BLaER1 (cell line): ENCODE results near the gene ARHGEF33.

ENCODE experiments used
- H3K27ac ChIP-seq: shearing (Covaris generic); formaldehyde crosslinking; 2 replicates; pipeline ENCODE4 v1.8.1; 2022
- H3K27me3 ChIP-seq: shearing (Covaris generic); formaldehyde crosslinking; 2 replicates; pipeline ENCODE4 v1.8.1; 2022
- H3K36me3 ChIP-seq: shearing (Covaris generic); formaldehyde crosslinking; 2 replicates; pipeline ENCODE4 v1.8.1; 2022
- H3K4me1 ChIP-seq: shearing (Covaris generic); formaldehyde crosslinking; 2 replicates; pipeline ENCODE4 v1.8.1; 2022
- H3K4me2 ChIP-seq: shearing (Covaris generic); formaldehyde crosslinking; 2 replicates; pipeline ENCODE4 v1.8.1; 2022
- H3K4me3 ChIP-seq: shearing (Covaris generic); formaldehyde crosslinking; 2 replicates; pipeline ENCODE4 v1.8.1; 2022
- H3K9ac ChIP-seq: shearing (Covaris generic); formaldehyde crosslinking; 2 replicates; pipeline ENCODE4 v1.8.1; 2022
- H3K9me3 ChIP-seq: shearing (Covaris generic); formaldehyde crosslinking; 2 replicates; pipeline ENCODE4 v1.8.1; 2022
- H4K20me1 ChIP-seq: shearing (Covaris generic); formaldehyde crosslinking; 2 replicates; pipeline ENCODE4 v1.8.1; 2022
- Cebpa-rat ChIP-seq: shearing (Covaris generic); IDR thresholded peaks from 2 replicates; pipeline ENCODE4 v1.8.1; 2022

Gene ARHGEF33

DNA sequence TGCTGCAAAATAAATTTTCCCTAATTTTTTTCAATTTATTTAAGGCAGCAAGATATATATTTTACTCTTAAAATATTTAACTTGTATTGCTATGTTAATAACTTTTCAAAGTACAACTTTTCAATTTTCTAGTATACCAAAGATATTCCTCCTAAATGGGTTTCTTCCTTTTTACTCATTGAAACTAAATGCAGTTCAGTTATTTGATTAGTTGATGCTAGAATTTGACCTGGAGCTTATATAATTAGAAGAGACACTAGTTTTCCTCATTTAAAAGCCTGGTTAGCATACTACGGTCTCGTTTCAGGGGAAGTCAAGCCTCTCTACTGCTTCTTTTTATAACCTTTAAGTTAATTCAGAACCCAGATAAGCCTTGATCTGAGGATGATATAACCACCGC is at the start of gene ARHGEF33:
Gene ARHGEF33 (plus strand): TSS at position 301 of the 400 bp plus-strand sequence. CDS start 29,573 bp downstream, outside the sequence.
- H3K36me3 ChIP-seq, result no peaks in the 10 kb centered on the region
- no peaks in the 10 kb centered on the region for H3K4me1 ChIP-seq
- no peak within 1 kb of the TSS for H3K4me2 ChIP-seq
- H3K27me3 ChIP-seq, result no peaks in the 10 kb centered on the region
- H4K20me1 ChIP-seq, result no peaks in the 10 kb centered on the region
- no peak for TF ChIP-seq Cebpa-rat
- H3K4me3 ChIP-seq, result no peak within 1 kb of the TSS
- H3K9me3 ChIP-seq, result 0 out of 2 replicates have a peak, but pooled peaks cover 7% of the 10 kb centered on the region
- H3K9ac ChIP-seq, result no peak within 1 kb of the TSS
- no peak within 1 kb of the TSS for H3K27ac ChIP-seq

- Histone ChIP-seq H3K27me3 (no peaks in the 10 kb centered on the region), H3K4me1 (no peaks in the 10 kb centered on the region), H3K4me3 (no peak overlapping the region), H3K27ac (no peak overlapping the region), H3K9me3 (no peaks in the 10 kb centered on the region), H3K4me2 (no peak overlapping the region), H3K9ac (no peak overlapping the region), H3K36me3 (peaks cover 38% of the 10 kb centered on the region), H4K20me1 (no peaks in the 10 kb centered on the region)
- no peak for TF ChIP-seq Cebpa-rat
Measured at GRCh38 chr2:38850045-38850444, 39.6 kb upstream of the ARHGEF33 start.

- Histone ChIP-seq H3K9ac (no peak overlapping the region), H3K4me3 (no peak overlapping the region), H3K4me1 (no peaks in the 10 kb centered on the region), H3K9me3 (0 out of 2 replicates have a peak, but pooled peaks cover 7% of the 10 kb centered on the region), H3K4me2 (no peak overlapping the region), H3K36me3 (peaks cover 72% of the 10 kb centered on the region), H3K27me3 (no peaks in the 10 kb centered on the region), H3K27ac (no peak overlapping the region), H4K20me1 (no peaks in the 10 kb centered on the region)
- TF ChIP-seq Cebpa-rat, result peak; percentile 64; the same call in 1 of the 2 replicates
Measured at GRCh38 chr2:38856165-38856564, 33.5 kb upstream of the ARHGEF33 start.

- no peaks in the 10 kb centered on the region for H4K20me1 ChIP-seq
- no peak for TF ChIP-seq Cebpa-rat
- no peak overlapping the region for H3K4me2 ChIP-seq
- 0 out of 2 replicates have a peak, but pooled peaks cover 7% of the 10 kb centered on the region for H3K9me3 ChIP-seq
- peaks cover 79% of the 10 kb centered on the region for H3K36me3 ChIP-seq
- H3K9ac ChIP-seq, result no peak overlapping the region
- H3K4me1 ChIP-seq, result no peaks in the 10 kb centered on the region
- H3K4me3 ChIP-seq, result no peak overlapping the region
- no peaks in the 10 kb centered on the region for H3K27me3 ChIP-seq
- H3K27ac ChIP-seq, result no peak overlapping the region
Measured at GRCh38 chr2:38862476-38862875, 27.2 kb upstream of the ARHGEF33 start.

- no peak for TF ChIP-seq Cebpa-rat
- no peak overlapping the region for H3K4me2 ChIP-seq
- H4K20me1 ChIP-seq, result no peaks in the 10 kb centered on the region
- no peaks in the 10 kb centered on the region for H3K4me1 ChIP-seq
- H3K9ac ChIP-seq, result no peak overlapping the region
- no peaks in the 10 kb centered on the region for H3K27me3 ChIP-seq
- no peak overlapping the region for H3K4me3 ChIP-seq
- peaks cover 78% of the 10 kb centered on the region for H3K36me3 ChIP-seq
- no peak overlapping the region for H3K27ac ChIP-seq
- 0 out of 2 replicates have a peak, but pooled peaks cover 7% of the 10 kb centered on the region for H3K9me3 ChIP-seq
Measured at GRCh38 chr2:38863061-38863695, 26.5 kb upstream of the ARHGEF33 start.

DNA sequence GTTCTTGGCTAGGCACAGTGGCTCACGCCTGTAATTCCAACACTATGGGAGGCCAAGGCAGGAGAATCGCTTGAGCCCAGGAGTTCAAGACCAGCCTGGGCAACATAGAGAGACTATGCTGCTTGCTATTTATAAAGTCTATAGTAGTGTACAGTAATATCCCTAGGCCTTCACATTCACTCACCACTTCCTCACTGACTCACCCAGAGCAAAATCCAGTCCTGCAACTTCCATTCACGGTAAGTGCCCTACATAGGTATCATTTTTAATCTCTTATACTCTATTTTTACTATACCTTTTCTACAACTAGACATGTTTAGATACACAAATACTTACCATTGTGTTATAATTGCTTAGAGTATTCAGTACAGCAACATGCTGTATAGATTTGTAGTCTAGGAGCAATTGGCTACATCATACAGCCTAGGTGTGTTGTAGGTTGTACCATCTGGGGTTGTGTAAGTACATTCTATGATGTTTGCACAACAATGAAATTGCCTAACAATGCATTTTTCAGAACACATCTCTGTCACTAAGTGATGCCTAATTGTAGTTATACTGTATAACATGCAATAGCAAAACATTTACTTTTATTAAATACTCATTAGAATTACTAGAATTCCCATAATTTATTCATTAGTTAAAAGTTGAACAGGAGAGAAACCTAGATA is 22.8 kb upstream of the ARHGEF33 start:
- no peaks in the 10 kb centered on the region for H4K20me1 ChIP-seq
- H3K9me3 ChIP-seq, result peaks cover 31% of the 10 kb centered on the region
- no peak overlapping the region for H3K27ac ChIP-seq
- peaks cover 47% of the 10 kb centered on the region for H3K36me3 ChIP-seq
- no peaks in the 10 kb centered on the region for H3K4me1 ChIP-seq
- H3K9ac ChIP-seq, result no peak overlapping the region
- no peaks in the 10 kb centered on the region for H3K27me3 ChIP-seq
- H3K4me2 ChIP-seq, result no peak overlapping the region
- no peak overlapping the region for H3K4me3 ChIP-seq
- TF ChIP-seq Cebpa-rat, result no peak

DNA sequence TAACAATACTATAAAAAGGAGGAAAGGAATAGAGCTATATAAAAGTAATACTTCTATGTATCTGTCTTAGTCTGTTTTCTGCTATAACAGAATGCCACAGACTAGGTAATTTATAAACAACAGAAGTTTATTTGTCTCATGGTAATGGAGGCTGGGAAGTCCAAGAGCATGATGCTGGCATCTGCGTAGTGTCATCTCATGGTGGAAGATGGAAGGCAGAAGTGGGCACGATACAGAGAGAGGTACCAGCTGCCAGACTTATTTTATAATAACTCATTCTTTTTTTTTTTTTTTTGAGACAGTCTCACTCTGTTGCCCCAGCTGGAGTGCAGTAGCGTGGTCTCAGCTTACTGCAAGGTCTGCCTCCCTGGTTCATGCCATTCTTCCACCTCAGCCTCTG is 18.2 kb upstream of the ARHGEF33 start:
- Histone ChIP-seq H3K4me1 (peaks cover 13% of the 10 kb centered on the region), H3K4me2 (no peak overlapping the region), H3K9ac (no peak overlapping the region), H3K36me3 (peaks cover 21% of the 10 kb centered on the region), H4K20me1 (no peaks in the 10 kb centered on the region), H3K9me3 (peaks cover 31% of the 10 kb centered on the region), H3K4me3 (no peak overlapping the region), H3K27me3 (peaks cover 6% of the 10 kb centered on the region; the same call in 1 of the 2 replicates), H3K27ac (no peak overlapping the region)
- no peak for TF ChIP-seq Cebpa-rat

DNA sequence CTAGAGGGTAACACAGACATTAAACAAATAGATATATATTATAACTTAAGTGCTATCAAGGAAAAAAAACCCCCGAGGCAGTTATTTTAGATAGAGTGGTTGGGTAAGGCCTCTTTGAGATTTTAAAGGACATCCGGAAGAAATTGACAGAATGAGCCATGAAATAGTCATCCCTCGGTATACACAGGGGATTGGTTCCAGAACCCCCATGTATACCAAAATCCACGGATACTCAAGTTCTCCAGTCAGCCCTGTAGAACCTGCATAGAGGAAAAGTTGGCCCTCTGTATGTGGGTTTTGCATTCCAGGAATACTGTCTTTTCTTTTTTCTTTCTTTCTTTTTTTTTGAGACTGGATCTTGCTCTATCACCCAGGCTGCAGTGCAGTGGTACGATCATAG is 15.9 kb upstream of the ARHGEF33 start:
- no peak overlapping the region for H3K4me3 ChIP-seq
- peaks cover 29% of the 10 kb centered on the region for H3K9me3 ChIP-seq
- no peak overlapping the region for H3K27ac ChIP-seq
- H3K27me3 ChIP-seq, result peaks cover 6% of the 10 kb centered on the region; the same call in 1 of the 2 replicates
- no peak overlapping the region for H3K4me2 ChIP-seq
- TF ChIP-seq Cebpa-rat, result no peak
- H4K20me1 ChIP-seq, result no peaks in the 10 kb centered on the region
- H3K36me3 ChIP-seq, result peaks cover 6% of the 10 kb centered on the region; the same call in 1 of the 2 replicates
- peaks cover 13% of the 10 kb centered on the region for H3K4me1 ChIP-seq
- no peak overlapping the region for H3K9ac ChIP-seq

DNA sequence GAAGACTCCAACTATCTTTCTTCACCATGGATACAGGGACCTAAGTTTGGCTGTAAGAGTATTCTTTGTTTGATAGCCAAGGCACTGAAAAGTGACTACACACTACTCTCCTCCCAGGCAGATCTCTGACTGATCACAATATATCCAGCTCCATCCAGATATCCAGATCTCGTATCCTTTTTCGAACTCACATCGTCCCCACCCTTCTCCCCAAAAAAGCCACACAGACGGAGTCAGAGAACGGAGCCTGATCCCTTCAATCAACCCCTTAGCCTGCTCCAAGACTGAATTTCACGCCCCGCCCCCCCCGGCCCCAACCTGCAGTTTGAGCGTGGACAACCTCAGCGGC is 14.5 kb upstream of the ARHGEF33 start:
- Histone ChIP-seq H3K36me3 (peaks cover 6% of the 10 kb centered on the region; the same call in 1 of the 2 replicates), H3K4me2 (peak overlapping the region; percentile 90), H3K27me3 (peaks cover 6% of the 10 kb centered on the region; the same call in 1 of the 2 replicates), H3K4me3 (peak overlapping the region; percentile 81), H4K20me1 (no peaks in the 10 kb centered on the region), H3K9ac (peak overlapping the region; percentile 77), H3K9me3 (peaks cover 15% of the 10 kb centered on the region), H3K4me1 (peaks cover 13% of the 10 kb centered on the region), H3K27ac (no peak overlapping the region; the same call in 1 of the 2 replicates)
- no peak for TF ChIP-seq Cebpa-rat
